HG02852 (cell line): ENCODE data around the gene CHD6.

ENCODE experiments used
- ATAC-seq: cut with Tn5 transposase; IDR thresholded peaks from one replicate; pipeline ENCODE4 v1.9.1; 2021; ENCODE audit warnings: mild to moderate bottlenecking, moderate library complexity; ENCODE audit not compliant: unreplicated experiment

The CHD6 gene

DNA sequence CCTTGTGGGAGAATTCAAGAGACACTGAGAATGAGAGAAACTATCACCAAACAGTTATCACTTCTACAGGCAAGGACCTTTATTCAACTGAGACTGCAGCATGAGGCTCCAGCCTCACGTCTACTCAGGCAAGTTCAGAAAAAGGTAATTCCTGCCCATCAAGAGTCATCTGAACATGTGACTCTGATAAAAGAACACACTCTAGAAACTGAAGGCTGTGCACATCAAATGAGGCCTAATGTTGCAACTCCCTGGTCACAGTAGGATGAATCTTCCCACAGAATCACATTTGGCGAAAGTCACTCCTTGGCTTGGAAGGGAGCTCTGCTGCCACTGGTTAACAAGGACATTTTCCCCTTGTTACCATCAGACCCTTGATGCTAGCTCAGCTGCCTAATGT is 180.3 kb downstream of the CHD6 start:
- no peak for ATAC-seq

DNA sequence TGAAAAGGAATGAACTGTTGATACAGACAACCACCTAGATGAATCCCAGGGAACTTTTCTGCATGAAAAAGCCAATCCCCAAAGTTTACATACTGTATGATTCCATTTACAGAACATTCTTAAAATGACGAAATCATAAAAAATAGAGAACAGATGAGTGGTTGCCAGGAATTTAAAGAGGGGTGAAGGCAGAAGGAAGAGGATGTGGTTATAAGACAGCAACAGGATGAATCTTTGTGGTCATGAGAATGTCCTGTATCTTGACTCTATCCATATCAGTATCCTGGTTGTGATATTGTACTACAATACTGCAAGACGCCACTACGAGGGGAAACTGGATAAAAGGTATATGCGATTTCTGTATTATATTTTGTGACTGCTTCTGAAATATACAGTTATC is 181.5 kb downstream of the CHD6 start:
- no peak for ATAC-seq

DNA sequence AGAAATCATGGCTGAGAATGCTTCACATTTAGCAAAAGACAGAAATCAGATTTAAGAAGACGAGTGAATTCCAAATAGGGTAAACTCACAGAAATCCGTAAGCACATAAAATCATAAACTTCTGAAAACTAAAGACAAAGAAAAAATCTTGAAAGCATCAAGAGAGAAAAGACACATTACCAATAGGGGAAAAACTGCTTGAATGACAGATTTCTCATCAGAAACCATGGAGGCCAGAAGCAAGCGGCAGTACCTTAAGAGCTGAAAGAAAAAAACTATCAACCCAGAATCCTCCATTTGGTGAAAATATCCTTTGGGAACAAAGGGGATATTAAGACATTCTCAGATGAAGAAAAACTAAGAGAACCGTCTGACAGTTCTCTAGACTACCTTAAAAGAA is 185.0 kb downstream of the CHD6 start:
- no peak for ATAC-seq

DNA sequence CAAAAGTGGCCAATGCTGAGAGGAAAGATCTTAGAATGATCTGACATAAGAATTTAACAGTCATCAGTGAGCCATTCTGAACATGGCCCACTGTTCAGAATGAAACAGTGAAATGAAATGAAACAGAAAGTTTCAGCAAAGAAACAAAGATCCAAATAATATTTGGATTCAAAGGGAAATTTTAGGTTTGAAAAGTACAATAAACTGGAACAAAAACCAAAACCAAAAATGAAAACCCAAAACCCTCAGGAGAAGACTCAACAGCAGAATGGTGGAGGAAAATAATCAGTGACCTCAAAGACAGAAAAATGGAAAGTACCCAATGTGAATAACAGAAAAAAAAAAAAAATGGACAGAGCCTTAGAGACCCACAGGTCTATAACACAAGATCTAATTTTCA is 185.4 kb downstream of the CHD6 start:
- ATAC-seq: no peak

DNA sequence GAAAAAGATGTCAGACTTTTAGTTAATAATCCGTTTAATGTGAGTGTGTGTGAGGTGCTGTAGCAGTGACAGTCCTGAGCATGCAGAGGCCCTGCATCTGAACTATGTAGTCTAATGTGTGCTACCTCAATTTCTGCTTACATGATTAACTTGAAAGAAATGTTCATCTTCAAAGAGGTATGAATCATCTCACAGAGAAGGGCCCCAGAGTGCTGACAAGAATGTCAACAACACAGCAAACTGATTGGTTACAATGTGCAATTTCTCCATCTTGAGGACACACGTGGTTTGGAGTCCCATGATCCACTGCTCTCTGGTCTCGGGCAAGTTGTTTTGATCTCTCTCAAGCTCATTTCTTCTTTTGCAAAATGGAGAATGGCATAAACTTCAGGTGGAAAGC is 189.9 kb downstream of the CHD6 start:
- ATAC-seq: no peak

DNA sequence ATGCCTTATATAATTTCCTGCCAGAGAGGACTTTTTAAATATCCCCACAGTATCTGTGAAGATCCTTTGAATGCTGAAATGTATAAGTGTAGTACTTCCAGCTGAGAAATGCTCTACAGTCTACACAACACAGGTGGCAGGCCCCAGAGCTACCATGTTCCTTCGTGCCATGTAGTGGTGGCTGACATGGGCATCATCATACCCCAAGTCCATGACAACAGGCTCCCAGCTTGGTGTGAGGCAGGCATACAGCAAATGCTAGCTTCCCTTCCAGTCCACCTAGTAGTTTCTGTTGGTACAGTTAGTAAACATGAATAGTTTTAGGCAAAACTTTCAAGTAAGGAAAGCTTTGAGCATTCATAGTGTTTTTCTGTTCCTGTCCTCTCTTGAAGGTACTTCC is 190.3 kb downstream of the CHD6 start:
- ATAC-seq: no peak

DNA sequence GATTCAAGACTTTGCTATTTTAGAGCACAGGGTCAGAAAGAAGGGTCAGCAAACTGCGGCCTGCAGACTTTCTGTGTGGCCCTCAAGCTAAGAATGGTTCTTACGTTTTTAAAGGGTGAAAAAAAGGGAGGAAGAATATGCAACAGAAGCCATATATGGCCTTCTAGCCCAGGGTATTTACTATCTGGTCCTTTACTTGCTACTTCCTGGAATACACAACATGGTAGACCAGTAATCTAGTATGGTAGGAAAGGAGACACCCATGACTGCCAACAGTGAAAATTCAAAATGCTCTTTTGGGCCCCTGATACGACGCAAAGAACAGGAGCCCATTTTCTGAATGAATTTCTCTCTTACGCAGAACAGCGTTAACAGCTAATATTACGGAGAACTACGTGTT is 191.2 kb downstream of the CHD6 start:
- ATAC-seq: no peak

DNA sequence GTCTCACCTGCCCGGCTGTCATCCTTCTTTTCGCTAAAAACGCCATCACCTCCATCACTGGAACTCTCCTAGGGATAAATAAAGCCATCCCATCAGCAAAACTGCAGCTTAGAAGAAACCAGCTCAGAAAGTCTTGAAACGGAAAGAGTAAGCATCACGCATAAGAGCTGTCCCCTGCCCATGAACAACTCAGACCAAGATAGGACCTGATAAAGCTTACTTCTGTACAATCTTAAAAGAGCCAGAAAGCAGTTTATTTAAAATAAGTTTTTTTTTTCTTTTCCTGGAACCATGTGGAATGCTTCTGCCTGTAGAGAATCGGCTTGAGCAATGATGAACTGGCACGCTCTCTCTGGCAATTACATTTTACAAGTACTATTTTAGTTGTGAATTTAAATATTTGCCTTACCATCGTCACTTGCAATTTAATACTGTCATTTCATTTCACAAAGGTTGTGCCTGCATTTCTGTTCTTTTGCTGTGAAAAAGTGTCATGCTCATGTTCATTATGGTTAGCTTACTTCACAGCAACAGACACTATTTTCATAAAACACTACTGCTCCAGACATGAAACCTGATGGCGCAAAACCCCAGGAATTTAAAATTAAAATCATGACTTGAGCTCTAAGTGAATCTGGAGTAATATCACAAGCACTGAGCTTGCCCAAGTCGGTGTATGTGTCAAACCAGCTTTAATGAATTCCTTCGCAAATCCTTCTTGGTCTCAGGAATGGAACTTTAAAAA is 191.9 kb downstream of the CHD6 start:
- no peak for ATAC-seq

DNA sequence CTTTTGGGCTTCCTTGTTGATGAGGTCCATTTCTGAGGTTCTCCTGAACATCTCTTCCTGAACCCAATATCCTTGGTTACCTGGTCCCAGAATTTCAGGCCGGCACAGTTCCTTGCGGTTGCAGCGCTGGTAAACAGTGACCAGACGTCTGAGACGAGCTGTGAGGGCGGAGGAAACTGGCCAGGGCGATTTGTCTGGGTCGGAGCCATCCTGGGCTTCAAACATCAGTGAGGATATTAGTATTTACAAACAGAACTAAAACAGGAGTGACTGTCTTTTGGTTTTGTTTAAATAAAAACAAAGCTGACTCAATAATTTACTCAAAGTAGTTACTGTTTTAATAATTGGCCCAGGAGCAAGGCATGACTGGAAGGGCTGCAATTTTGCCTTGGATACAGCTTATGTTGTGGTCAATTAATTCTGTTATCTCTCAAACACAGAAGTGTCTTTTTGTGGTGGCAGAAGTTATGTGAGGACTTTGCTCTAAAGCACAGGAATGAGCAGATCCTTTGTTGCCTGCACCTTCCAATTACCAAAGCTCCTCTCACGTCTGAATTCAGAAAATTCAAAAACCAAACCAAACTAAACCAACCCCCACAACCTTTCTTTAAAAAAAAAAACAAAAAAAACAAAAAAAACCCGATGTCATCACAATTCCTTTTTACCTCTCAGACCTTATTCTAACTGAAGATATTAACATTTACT is 192.8 kb downstream of the CHD6 start:
- no peak for ATAC-seq

DNA sequence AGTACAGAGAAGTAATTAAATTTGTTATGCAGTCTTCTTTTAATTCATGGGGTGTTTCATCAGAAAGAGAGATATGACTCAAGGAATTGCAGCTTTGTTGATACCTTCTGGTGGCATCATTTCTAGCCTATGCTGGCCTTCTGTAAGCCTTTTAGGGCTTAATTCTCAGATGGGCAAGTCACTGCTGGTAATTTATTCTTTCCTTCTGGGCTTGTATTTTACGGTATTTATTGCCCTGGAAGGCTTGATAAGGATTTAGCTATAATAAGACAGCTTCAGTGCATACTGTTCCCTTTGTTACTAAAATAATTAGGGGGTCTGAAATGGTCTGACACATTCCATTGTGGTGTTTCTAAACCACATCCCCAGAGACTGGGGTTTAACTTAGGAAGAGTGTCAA is 193.6 kb downstream of the CHD6 start:
- ATAC-seq: no peak

DNA sequence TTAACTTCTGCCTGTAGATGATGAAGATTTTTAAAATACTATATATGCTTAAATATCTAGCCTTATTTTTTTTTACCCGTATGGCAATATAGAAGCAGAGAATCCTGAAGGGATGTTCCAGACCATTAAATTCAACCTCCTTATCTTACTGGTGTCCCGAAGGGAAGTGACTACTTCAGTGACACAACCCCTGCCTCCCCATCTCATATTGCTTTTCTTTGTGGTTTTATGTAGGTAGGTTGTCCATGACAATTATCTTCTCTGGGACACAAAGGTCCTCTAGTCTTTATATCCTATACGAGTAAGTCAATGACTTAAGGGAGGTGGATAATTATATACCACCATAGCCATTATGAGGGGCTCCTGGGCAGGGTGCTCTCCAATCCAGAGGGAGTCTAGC is 194.2 kb downstream of the CHD6 start:
- ATAC-seq: no peak

DNA sequence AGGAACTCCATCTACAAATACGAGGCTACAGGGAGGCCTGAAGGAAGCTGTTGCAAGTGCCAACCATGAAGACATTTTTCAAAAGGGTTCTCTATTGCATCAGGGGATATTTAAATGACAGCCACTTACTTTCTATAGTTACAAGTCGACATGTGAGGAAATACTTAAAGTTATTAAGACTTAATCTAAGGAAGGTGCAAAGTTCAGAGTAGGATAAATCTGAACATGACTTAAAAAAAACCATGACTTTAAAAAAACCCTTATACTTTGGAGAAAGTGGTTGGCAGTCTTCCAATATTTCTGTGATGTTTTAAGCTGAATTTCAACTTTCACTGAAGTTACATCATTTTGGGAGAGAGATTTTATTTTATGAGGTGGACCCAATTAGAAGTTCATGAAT is 195.2 kb downstream of the CHD6 start:
- no peak for ATAC-seq

DNA sequence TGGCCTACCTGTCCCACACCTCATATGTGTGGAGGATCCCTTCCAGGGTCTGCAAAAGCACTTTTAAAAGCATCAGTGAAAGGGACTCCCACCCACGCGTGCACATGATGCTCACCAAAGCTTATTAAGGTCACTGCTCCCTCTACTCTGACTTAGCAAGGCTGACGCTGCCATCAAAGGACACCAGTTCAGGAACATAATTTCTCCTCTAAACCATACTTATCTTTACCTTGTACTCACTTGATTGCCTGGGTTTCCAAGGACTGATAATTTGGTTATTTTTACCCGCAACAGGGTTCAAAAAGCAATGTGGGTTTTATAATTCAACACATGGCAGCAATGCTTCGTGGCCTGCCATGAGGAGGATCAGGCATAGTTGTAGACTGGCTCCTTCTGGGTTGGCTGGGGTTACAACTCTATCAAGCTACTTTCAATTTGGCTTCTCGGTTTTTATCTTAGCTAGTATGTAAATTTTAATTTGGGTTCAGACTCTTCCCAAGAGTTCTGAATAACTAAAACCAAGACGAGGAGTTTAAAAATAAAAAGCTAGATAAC is 199.4 kb downstream of the CHD6 start:
- ATAC-seq: no peak

DNA sequence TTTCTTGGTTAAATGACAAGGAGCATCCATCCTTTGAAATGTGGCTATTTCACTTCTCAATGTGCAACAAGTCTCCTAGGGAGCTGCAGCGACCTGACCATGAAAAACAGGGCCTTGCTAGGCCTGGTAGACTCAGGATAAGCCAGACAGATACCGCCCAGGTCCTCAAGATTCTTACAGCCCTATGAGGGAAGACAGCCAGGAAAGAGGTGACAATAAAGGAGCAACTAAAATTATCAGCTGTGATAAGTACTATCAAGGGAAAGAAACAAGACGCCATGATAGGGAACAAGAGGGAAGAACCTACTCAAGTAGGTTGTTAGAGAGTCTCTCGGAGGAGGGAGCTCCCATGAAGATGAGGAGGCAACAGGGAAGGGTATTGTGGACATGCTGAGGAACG is 200.1 kb downstream of the CHD6 start:
- ATAC-seq: no peak

DNA sequence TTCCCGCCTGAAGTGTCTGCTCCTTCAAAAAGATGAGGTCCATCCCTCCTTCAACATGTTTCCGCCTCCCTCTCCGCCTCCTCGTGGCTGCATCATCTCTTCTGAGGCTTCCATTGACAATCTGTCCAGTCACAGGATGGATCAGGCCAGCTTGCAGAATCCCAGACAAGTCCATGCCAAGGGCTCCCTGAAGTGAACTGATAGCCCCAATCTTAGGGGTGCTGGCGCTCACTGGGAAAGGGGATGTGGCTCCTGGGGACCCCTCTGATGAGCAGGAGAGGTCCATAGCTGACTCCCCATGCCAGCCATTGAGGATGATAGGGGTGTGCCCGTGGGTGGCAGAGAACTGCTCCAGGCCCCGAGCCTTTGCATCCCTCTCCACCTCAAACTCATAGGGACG is 203.0 kb downstream of the CHD6 start:
- ATAC-seq: no peak

DNA sequence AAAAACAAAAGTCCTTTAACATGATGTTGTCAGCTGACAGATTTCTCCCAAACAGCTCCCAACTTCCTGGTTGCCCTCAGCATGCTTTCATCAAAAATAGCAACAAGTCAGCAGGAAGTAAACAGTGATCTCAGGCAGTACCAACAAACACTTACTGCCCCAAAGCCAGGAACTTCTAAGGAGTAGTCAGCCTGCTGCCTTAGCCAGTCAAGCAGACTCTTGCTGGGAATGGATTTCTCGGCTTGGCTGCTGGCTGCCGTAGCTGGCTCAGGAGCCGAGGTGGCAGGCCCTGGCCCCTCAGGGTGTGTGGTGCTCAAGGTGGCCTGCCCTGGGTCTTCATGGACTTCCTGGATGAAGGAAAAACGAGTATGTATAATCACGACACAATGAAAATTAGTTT is 205.0 kb downstream of the CHD6 start:
- ATAC-seq: no peak

DNA sequence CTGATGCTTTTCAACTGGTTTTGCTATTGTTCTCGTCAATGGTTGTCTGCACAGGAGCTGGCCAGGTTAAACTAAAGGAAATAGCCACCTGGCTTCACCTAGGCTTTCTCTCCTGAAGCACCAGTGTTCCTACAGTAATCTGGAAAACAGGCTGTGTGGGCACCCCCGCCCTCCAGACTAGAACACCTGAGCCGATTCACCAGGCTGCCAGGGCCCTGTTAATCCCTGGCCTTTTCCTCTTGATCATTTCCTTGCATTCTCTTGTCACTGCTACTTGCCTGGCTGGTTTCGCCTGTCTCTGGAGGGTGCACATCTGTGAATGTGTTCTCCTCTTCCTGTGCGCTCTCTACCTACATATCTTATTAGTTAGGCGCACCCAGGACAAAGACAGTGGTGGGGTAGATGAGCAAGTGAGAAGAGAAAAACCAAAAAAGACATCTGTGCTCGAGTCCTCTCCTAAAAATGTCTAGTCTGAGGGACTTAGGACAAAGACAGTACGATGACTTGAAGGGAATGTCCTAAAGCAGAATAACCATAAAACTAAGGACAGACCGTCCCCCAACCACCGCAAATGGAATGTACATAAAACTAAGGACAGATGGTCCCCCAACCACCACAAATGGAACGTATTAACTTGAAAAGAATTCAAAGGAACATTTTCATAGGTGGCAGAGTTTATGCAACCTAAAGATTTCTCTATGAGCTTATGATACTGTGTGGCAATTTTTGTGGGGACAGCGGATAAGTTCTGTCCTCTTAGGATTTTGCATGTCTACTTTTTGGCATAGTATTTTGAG is 205.7 kb downstream of the CHD6 start:
- ATAC-seq: no peak

DNA sequence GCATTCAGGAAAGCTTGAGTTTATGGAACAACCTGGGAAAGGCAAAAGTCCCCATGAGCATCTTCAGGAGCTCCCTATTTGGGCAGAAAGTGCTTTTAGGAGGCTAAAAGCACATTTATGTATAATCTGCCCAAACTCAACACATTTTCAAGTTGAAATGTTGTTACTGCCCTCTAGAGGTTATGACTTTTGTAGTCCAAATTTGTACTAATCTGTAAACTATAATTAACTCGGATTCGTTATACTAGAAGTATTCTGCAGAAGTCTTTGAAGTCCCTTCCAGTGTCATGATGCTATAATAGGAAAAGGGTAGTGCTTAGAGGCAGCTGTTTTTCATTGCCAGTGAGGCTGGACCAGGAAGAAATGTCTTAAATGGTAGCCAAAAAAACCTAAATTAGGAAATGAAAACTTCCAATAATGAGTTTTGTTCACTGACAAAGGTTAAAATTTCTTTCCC is 206.8 kb downstream of the CHD6 start:
- no peak for ATAC-seq

DNA sequence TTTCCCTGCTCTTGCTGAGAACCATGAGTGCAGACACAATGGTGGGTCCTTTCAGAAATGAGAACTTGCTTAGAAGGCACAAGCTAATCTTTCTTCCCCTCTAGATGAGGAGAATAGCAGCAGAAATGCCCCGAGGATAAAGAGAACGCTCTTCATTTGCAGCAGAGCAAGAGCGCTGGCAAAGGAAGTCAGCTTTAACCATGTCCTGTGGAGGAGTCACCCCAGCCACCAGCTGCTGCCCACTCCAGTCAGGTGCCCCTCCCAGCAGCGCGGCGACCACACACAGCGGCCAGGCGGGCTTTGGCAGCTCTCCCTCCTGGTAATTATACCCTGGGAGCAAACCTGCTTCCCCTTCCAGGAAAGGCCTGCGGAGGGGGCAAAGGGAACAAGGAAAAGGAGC is 209.2 kb downstream of the CHD6 start:
- ATAC-seq: no peak

DNA sequence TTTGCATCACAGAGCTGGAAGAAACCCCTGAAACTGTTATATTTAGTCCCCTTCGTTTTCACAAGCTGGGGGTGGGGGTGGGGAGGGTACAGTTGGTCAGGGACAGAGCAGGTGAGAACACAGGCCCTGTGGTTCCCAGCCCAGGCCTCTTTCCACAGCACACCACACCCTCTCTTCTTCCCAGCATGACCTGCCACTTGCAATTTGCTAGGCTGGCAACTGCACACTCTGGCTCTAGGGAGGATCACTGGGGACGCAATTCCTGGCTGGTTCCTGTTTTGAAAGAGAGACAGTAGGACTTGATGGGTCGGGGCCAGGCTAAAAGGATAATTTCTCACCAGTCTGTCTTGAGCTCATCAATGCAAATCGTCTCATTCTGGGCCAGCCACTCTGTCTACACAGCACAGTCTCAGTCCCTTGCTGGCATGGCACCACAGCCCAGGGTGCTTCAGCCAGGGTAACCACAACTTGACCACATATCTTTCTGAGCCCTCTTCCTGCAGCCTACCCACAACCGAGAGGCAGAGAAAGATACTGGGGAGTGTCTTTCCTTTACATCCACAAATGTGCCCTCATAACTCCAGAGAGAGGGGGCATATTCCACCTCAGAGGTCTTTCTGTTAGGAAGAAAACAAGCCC is 209.9 kb downstream of the CHD6 start:
- no peak for ATAC-seq

DNA sequence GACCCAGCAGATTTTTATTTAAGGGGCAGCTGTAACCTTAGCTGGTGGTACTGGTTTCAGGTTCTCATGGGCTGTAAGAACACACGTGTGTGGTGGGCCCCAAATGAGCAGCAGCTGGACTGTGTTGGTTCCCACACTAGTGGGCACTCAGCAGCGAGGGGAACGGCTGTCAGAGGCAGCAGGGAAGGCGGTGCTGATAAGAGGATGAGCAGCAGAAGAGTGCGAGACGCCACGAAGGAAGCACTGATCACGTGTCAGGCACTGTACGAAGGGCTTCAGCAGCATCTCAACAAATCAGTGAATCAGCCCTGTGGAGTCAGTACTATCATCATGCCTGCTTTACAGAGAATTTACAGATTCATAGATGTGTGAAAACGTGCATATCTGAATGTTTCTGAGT is 210.6 kb downstream of the CHD6 start:
- ATAC-seq: no peak
